VCaP (cell line): ENCODE measurements around the gene CACNA1B.
A peak's percentile ranks its signal among the peaks of the same experiment; 100 is the strongest.

Experiments used
- H3K27ac ChIP-seq: fragments of 450-650 bp; 2 replicates; pipeline ENCODE4 v1.5.1; 2017
- CTCF ChIP-seq: fragments of 450-650 bp; conservative IDR thresholded peaks from 2 replicates; pipeline ENCODE4 v1.5.1; 2017; ENCODE audit warnings: mild to moderate bottlenecking, moderate library complexity

The CACNA1B gene

GRCh38 chr9:137968235-137968634, 90.7 kb downstream of the CACNA1B start:
- TF ChIP-seq CTCF: 0 out of 2 replicates have a peak, but pooled peaks have one; percentile 6
- H3K27ac ChIP-seq: no peak overlapping the region

DNA sequence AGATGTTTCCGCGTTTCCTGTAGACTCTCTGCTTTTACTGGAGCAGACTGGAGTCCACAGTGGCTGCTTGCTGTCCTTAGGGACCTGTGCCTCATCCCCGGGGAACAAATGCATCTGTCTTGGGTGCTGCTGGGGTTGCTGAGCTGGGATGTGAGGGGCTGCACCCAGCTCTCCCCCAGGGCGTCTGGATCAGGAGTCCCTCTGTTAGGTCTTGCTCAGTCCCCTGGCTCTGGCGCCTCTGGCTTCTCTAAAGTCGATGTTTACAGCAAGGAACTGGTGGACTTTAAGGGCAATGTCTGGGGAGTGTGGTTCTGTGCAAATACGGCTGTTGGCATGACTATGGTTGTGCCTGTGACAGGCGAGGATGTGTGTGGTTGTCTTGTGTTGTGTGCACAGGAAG, 91.4 kb downstream of the CACNA1B start:
- H3K27ac ChIP-seq: no peak overlapping the region
- TF ChIP-seq CTCF: no peak

DNA sequence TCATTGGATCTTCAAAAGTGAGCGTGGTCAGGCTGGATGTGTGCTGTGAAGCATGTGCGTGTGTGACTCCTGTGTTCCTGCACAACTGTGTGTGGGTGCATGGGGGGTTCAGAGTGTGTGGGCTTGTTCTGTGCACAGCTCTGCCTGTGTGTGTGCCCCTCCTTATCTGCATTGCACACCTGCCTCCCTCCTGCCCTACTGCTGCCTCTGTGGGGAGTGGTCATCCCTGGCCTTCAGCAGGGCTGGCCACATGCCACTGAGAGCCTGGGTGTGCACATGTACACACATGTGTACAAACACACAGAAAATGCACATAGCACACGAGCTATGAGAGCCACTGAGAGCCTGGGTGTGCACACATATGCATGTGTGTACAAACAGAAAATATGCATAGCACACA, 92.1 kb downstream of the CACNA1B start:
- no peak overlapping the region for H3K27ac ChIP-seq
- TF ChIP-seq CTCF: no peak

GRCh38 chr9:137970098-137970497, 92.5 kb downstream of the CACNA1B start:
- TF ChIP-seq CTCF: no peak
- H3K27ac ChIP-seq: no peak overlapping the region

GRCh38 chr9:137970686-137971476, 93.3 kb downstream of the CACNA1B start:
- H3K27ac ChIP-seq: no peak overlapping the region
- no peak for TF ChIP-seq CTCF

GRCh38 chr9:137971477-137972138, 94.0 kb downstream of the CACNA1B start:
- no peak overlapping the region for H3K27ac ChIP-seq
- no peak for TF ChIP-seq CTCF

DNA sequence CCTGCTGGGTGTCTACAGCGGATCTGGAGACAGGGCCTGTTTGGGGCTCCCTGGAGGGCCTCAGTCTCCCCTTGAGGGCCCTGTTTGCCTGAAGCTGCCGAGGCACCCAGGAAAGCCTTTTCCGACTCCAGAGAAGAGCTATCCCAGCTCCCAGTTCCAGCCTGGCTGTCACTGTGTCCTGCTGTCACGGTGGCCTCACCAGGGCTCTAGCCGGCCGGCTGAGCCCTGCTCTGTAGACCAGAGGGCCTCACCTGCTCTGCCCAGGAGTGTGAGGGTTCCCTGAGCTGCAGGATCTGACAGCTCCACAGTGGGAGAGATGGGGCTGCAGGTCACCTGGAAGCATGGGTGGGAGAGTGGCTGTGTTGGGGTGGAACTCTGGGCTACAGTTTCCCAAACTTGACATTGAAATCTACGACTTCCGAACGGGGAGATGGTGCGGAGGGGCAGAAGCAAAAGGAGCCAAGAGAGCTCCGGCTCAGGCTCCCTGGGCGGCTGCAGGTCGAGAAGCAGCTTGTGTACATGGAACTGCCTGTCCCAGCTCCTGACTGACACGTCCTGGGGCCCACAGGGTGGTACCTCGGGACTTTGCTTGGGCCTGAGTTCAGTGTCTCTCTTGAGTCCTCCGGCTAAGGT, 94.9 kb downstream of the CACNA1B start:
- TF ChIP-seq CTCF: no peak
- H3K27ac ChIP-seq: no peak overlapping the region
